CD8-positive, alpha-beta memory T cell (primary cell): ENCODE data around the gene TRPV4. TPM values are rescaled to one million over a fixed set of nuclear protein-coding genes. Genes with fewer than 3 reads are reported as not detected.

Source experiments
- CTCF ChIA-PET: fragments of 350-600 bp; sonication (Branson Sonifier 250); formaldehyde crosslinking; loops from one replicate; lab custom pipeline; 2021; ENCODE audit warnings: antibody characterized with exemption; lab: Charles Lee
- POLR2A ChIA-PET: fragments of 350-600 bp; sonication (Branson Sonifier 250); formaldehyde crosslinking; loops from one replicate; lab custom pipeline; 2021; ENCODE audit warnings: antibody characterized with exemption; lab: Charles Lee
- DNase-seq, 5 donors: peaks; one replicate each; pipeline versions ENCODE4 v3.0.0 to v3.0.0-alpha.2; 2020 to 2022; ENCODE audit warnings: mixed read lengths in 1 of 5
- H3K27ac ChIP-seq: one replicate; pipeline ENCODE4 v1.7.0; 2013; ENCODE audit warnings: low read depth, mild to moderate bottlenecking, low read length, moderate library complexity
- H3K27me3 ChIP-seq: 2 replicates; pipeline ENCODE4 v1.7.0; 2013; ENCODE audit warnings: low read length, mild to moderate bottlenecking; ENCODE audit not compliant: insufficient read depth, poor library complexity, severe bottlenecking
- H3K36me3 ChIP-seq: 2 replicates; pipeline ENCODE4 v1.7.0; 2013; ENCODE audit warnings: mild to moderate bottlenecking, low read length, moderate library complexity; ENCODE audit not compliant: insufficient read depth
- H3K4me1 ChIP-seq: 2 replicates; pipeline ENCODE4 v1.7.0; 2013; ENCODE audit warnings: mild to moderate bottlenecking, low read length, moderate library complexity; ENCODE audit not compliant: insufficient read depth
- H3K4me3 ChIP-seq: 2 replicates; pipeline ENCODE4 v1.7.0; 2013; ENCODE audit warnings: mild to moderate bottlenecking, low read length
- H3K9me3 ChIP-seq: 2 replicates; pipeline ENCODE4 v1.7.0; 2013; ENCODE audit warnings: mild to moderate bottlenecking, low read length
- H3K27ac Mint-ChIP-seq, 8 donors: one replicate each; pipeline ENCODE4 v1.8.0; 2020 to 2021; ENCODE audit warnings: mixed read lengths in 8 of 8, mild to moderate bottlenecking in 6 of 8, inconsistent platforms in 3 of 8, moderate library complexity in 3 of 8
- H3K27me3 Mint-ChIP-seq, 2 donors: one replicate each; pipeline ENCODE4 v1.8.0; 2020 to 2021; ENCODE audit warnings: mixed read lengths in 2 of 2, mild to moderate bottlenecking in 1 of 2, moderate library complexity in 1 of 2
- H3K36me3 Mint-ChIP-seq, 3 donors: one replicate each; pipeline ENCODE4 v1.8.0; 2020 to 2021; ENCODE audit warnings: mixed read lengths in 3 of 3, inconsistent platforms in 1 of 3, mild to moderate bottlenecking in 1 of 3
- H3K4me1 Mint-ChIP-seq, 3 donors: one replicate each; pipeline ENCODE4 v1.8.0; 2020 to 2021; ENCODE audit warnings: mixed read lengths in 3 of 3, inconsistent platforms in 1 of 3, mild to moderate bottlenecking in 1 of 3
- H3K4me3 Mint-ChIP-seq, 7 donors: one replicate each; pipeline ENCODE4 v1.8.0; 2020 to 2021; ENCODE audit warnings: mixed read lengths in 7 of 7, mild to moderate bottlenecking in 6 of 7, moderate library complexity in 4 of 7, inconsistent platforms in 2 of 7
- H3K9me3 Mint-ChIP-seq, 5 donors: one replicate each; pipeline ENCODE4 v1.8.0; 2020 to 2022; ENCODE audit warnings: mixed read lengths in 5 of 5, mild to moderate bottlenecking in 3 of 5, moderate library complexity in 2 of 5, inconsistent platforms in 1 of 5
- polyA plus RNA-seq: library from polyadenylated mRNA; unstranded; fragments of 300-500 nt; fragmentation: Illumina TruSeq; gene quantifications from one replicate; pipeline ENCODE4 v1.2.3, GENCODE V29; 2021
- total RNA-seq, 2 experiments: library from RNA; stranded (reverse); gene quantifications; one replicate each; pipeline ENCODE4 v1.2.3, GENCODE V29; 2021

The TRPV4 gene
- total and polyA plus RNA-seq, 3 experiments from 2014 or later = not detected

DNA sequence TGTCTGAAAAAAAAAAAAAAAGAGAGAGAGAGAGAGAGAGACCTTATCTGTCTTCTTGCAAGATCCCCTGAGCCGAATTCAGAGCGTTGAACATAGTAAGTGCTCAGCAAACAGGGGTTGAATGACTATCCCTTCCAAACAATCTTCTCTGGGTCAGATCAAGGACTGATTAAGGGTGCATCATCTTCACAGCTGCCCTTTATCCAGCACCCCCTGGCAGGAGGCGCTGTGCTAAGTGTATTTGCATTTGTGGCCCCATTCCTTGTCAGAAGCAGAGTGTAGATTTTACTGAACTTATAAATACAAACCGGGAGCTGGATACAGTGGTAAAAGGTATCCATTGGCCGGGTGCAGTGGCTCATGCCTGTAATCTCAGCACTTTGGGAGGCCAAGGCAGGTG, 8.8 kb upstream of the TRPV4 start:
- H3K27ac Mint-ChIP-seq = no peak overlapping the region
- H3K4me3 Mint-ChIP-seq = no peak overlapping the region
- H3K36me3 Mint-ChIP-seq = no peaks in the 10 kb centered on the region
- no peaks in the 10 kb centered on the region for H3K9me3 Mint-ChIP-seq
- H3K4me1 Mint-ChIP-seq = peaks cover 5 to 12% (median 7%) of the 10 kb centered on the region in 3 donors
- CTCF ChIA-PET = interaction anchor here (2.7 to 4.8 kb wide), 2 partner anchors 14 to 36 kb away, joined by 7 to 61 read pairs; no protein-coding TSS in a partner anchor
- Histone ChIP-seq H3K27me3 (no peaks in the 10 kb centered on the region), H3K4me3 (no peak overlapping the region), H3K9me3 (no peaks in the 10 kb centered on the region), H3K4me1 (peaks cover 3% of the 10 kb centered on the region), H3K27ac (no peak overlapping the region), H3K36me3 (no peaks in the 10 kb centered on the region)
- DNase-seq = no peak
- POLR2A ChIA-PET = no interaction called here
- peaks cover 0 to 2% of the 10 kb centered on the region in 2 donors for H3K27me3 Mint-ChIP-seq

DNA sequence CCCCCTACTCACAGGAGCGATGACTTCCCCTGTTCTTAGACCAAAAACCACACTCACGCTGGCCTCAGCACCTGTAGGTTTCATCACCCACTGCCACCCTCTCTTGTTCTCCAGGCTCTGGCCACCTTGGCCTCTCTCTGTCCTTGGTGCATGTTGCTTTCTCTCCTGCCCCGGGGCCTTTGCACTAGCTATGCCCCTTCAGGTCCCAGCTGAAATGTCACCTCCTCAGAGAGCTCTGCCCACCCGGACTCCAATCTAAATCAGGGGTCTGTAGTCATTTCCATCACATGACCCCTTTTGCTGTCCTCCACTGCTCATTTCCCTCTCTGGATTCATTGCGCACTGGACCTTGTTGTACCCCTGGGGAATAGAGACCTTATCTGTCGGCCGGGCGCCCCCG, 8.2 kb upstream of the TRPV4 start:
- peaks cover 5 to 12% (median 7%) of the 10 kb centered on the region in 3 donors for H3K4me1 Mint-ChIP-seq
- ChIA-PET CTCF (interaction anchor here (1.5 to 2.7 kb wide), 2 partner anchors 12 to 36 kb away, joined by 6 to 7 read pairs; no protein-coding TSS in a partner anchor), POLR2A (no interaction called here)
- no peaks in the 10 kb centered on the region for H3K36me3 Mint-ChIP-seq
- peaks cover 0 to 2% of the 10 kb centered on the region in 2 donors for H3K27me3 Mint-ChIP-seq
- Histone ChIP-seq H3K4me1 (peaks cover 3% of the 10 kb centered on the region), H3K27me3 (no peaks in the 10 kb centered on the region), H3K36me3 (no peaks in the 10 kb centered on the region), H3K9me3 (no peaks in the 10 kb centered on the region), H3K27ac (no peak overlapping the region), H3K4me3 (no peak overlapping the region)
- H3K9me3 Mint-ChIP-seq = no peaks in the 10 kb centered on the region
- H3K4me3 Mint-ChIP-seq = no peak overlapping the region
- H3K27ac Mint-ChIP-seq = peak overlapping the region in 1 of 8 donors; percentile 66
- no peak for DNase-seq

DNA sequence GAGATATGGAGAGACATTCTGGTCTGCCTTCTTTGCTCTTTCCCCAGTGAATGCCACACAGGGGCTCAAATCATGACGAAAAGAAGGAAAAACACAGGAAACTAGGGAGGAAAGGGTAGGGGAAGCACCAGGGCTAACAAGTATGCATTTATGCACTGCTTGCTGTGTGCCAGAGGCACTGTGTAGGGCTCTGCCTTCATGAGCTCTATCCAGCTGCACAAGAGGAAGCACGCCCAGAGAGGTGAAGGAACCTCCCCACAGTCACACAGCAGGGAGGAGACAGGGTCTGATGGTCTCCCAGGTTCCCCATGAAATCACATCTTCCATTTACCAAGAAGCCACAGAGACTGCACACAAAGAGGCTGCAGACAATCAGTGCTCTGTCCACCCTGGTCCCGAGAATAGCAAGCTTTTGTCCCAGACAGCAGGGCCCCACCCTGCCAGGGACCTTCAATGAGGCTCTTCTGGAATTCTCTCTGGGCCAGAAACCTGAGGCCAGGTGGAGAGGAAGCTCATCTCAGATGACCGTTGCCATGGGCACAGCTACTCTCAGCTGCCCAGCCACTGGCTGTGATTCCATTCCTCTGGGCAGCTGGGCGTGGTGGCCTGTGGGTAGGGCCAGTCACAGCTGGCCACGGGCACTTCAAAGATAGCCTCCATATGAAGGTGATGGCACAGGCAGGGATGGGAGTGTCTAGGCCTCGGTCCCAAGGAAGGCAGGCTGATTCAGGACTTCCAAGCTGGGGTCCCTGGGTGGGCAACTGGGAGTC, 7.3 kb upstream of the TRPV4 start:
- no peak overlapping the region for H3K27ac Mint-ChIP-seq
- no peaks in the 10 kb centered on the region for H3K36me3 ChIP-seq
- H3K27me3 Mint-ChIP-seq = peaks cover 0 to 2% of the 10 kb centered on the region in 2 donors
- H3K4me3 Mint-ChIP-seq = no peak overlapping the region
- POLR2A ChIA-PET = no interaction called here
- H3K27me3 ChIP-seq = no peaks in the 10 kb centered on the region
- no peak overlapping the region for H3K27ac ChIP-seq
- H3K9me3 ChIP-seq = no peaks in the 10 kb centered on the region
- H3K4me1 ChIP-seq = peaks cover 3% of the 10 kb centered on the region
- no peak overlapping the region for H3K4me3 ChIP-seq
- H3K4me1 Mint-ChIP-seq = peaks cover 4 to 8% (median 4%) of the 10 kb centered on the region in 3 donors
- H3K36me3 Mint-ChIP-seq = no peaks in the 10 kb centered on the region
- CTCF ChIA-PET = interaction anchor here (1.5 kb wide), 1 partner anchor 11 kb away, joined by 6 read pairs; no protein-coding TSS in a partner anchor
- DNase-seq = no peak
- no peaks in the 10 kb centered on the region for H3K9me3 Mint-ChIP-seq

DNA sequence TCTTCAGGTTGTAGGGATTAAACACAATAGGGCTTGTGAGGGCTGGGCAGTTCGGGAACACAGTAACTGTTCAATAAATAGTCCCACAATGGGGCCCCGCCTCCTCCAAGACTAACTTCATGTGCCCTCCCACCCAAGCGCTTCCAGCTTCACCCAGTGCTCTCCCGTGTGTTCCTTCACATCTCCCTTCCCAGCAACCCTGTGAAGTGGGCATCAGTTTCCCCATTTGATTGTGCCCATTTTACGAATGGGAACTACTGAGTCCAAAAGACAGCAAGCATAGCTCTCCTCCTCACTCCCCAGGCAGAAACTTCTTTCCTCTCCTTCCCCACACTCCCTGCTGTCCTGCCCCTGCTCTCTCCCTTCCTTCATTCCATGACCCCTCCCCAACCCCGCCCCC, 6.2 kb upstream of the TRPV4 start:
- Histone ChIP-seq H3K4me1 (no peaks in the 10 kb centered on the region), H3K27ac (no peak overlapping the region)
- peaks cover 3 to 6% of the 10 kb centered on the region in 2 donors for H3K27me3 Mint-ChIP-seq

DNA sequence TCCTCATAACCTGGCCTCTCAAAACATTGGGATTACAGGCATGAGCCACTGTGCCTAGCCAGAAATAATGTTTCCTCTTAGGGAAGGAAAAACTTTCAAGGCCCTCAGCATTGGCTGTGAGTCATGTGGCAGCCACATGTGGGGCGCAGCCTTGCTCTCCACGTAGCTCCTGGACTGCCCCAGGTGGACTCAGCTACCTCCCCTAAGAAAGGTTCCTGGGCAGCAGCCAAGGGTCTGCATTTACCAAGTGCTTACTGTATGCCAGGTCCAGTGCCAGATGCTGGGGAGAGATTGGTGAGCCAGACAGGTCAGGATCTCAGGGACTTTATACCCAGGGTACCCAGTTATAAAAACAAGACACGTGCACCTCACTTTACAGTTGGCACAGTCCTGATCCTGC, 3.7 kb upstream of the TRPV4 start:
- Mint-ChIP-seq H3K4me1 (peaks cover 0 to 4% (median 2%) of the 10 kb centered on the region in 3 donors), H3K4me3 (no peak overlapping the region), H3K36me3 (no peaks in the 10 kb centered on the region), H3K27me3 (peaks cover 14 to 16% of the 10 kb centered on the region in 2 donors), H3K9me3 (no peaks in the 10 kb centered on the region), H3K27ac (no peak overlapping the region)
- peaks cover 5% of the 10 kb centered on the region for H3K27me3 ChIP-seq
- no peak overlapping the region for H3K27ac ChIP-seq
- no peaks in the 10 kb centered on the region for H3K36me3 ChIP-seq
- ChIA-PET POLR2A (no interaction called here), CTCF (interaction anchor here (2.0 kb wide), 1 partner anchor 8 kb away, joined by 8 read pairs; no protein-coding TSS in a partner anchor)
- H3K4me3 ChIP-seq = no peak overlapping the region
- DNase-seq = no peak
- H3K4me1 ChIP-seq = no peaks in the 10 kb centered on the region
- H3K9me3 ChIP-seq = no peaks in the 10 kb centered on the region

More for the DNA sequence above, 6.2 kb upstream of the TRPV4 start:
- no peak for DNase-seq
- Histone ChIP-seq H3K36me3 (no peaks in the 10 kb centered on the region), H3K27me3 (no peaks in the 10 kb centered on the region), H3K9me3 (no peaks in the 10 kb centered on the region), H3K4me3 (no peak overlapping the region)
- ChIA-PET POLR2A (no interaction called here), CTCF (no interaction called here)
- H3K36me3 Mint-ChIP-seq = no peaks in the 10 kb centered on the region
- H3K4me1 Mint-ChIP-seq = no peaks in the 10 kb centered on the region
- H3K4me3 Mint-ChIP-seq = no peak overlapping the region
- H3K27ac Mint-ChIP-seq = peak overlapping the region in 1 of 8 donors; percentile 25
- H3K9me3 Mint-ChIP-seq = no peaks in the 10 kb centered on the region

DNA sequence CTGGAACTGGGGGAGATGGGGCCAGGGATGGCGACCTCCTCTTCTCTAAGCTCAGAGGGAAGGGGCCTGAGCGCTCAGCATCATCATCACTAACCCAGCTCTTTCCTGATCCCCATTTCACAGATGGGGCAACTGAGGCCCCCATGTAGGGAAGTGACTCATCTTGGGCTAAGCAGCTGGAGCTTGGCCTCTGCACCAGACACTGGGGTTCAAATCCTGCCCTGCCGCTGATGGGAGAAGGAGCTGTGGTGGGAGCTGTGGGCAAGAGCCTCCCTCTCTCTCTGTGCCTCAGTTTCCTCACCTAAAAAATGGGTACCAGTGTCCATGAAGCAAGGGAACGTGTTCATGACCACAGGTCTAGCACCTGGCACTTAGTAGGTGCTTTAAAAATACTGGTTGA, 2.6 kb upstream of the TRPV4 start:
- H3K9me3 ChIP-seq = no peaks in the 10 kb centered on the region
- ChIA-PET POLR2A (no interaction called here), CTCF (interaction anchor here (2.0 kb wide), 1 partner anchor 9 kb away, joined by 8 read pairs; no protein-coding TSS in a partner anchor)
- peaks cover 5% of the 10 kb centered on the region for H3K27me3 ChIP-seq
- peaks cover 24 to 27% of the 10 kb centered on the region in 2 donors for H3K27me3 Mint-ChIP-seq
- H3K27ac ChIP-seq = no peak overlapping the region
- peak overlapping the region in 1 of 8 donors; percentile 55 for H3K27ac Mint-ChIP-seq
- no peaks in the 10 kb centered on the region for H3K36me3 Mint-ChIP-seq
- peaks cover 0 to 4% (median 2%) of the 10 kb centered on the region in 3 donors for H3K4me1 Mint-ChIP-seq
- no peaks in the 10 kb centered on the region for H3K36me3 ChIP-seq
- no peak overlapping the region for H3K4me3 ChIP-seq
- H3K4me3 Mint-ChIP-seq = no peak overlapping the region
- DNase-seq = no peak
- no peaks in the 10 kb centered on the region for H3K4me1 ChIP-seq
- no peaks in the 10 kb centered on the region for H3K9me3 Mint-ChIP-seq

DNA sequence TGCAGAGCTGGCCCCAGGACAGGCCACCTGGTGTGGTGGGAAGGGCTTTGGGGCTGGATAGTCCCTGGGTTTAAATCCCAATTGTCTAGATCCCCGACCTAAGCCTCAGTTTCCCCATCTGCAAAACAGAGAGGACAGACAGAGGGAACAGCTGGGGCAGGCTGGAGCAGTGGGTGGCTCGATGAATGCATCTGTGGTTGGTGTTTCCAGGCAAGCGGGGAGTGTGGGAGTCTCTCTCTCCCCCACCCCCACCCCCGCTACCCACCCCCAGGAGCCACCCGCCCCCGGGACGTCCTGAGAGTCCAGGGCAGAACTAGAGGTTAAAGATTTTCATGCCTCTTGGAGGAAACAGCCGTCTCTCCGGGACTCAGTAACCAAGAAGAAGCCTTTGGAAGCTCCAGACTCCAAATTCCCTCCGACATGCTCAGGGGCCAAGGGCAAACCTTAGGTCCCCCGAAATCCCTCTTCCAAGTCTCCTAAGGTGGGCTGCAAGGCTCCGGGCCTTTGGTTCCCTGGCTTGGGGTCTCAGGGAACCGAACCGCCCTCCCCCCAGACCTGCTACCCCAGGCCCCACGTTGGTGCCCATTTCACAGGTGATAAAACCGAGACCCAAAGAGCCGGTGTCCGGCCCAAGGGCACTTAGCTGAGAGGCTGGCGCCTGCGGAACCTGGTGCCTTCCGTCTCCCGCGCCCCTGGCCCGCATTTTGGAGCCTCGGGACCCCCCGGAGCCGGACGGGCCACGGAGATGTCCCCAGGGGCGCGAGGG, 474 bp downstream of the TRPV4 start:
- H3K27ac Mint-ChIP-seq = peak overlapping the region in 1 of 8 donors; percentile 14
- peaks cover 0 to 4% (median 2%) of the 10 kb centered on the region in 3 donors for H3K4me1 Mint-ChIP-seq
- Histone ChIP-seq H3K9me3 (no peaks in the 10 kb centered on the region), H3K36me3 (no peaks in the 10 kb centered on the region), H3K27ac (no peak overlapping the region), H3K4me3 (no peak overlapping the region), H3K27me3 (peaks cover 5% of the 10 kb centered on the region), H3K4me1 (no peaks in the 10 kb centered on the region)
- POLR2A ChIA-PET = no interaction called here
- CTCF ChIA-PET = interaction anchor here (1.2 kb wide), 1 partner anchor 28 kb away, joined by 3 read pairs; no protein-coding TSS in a partner anchor
- no peaks in the 10 kb centered on the region for H3K9me3 Mint-ChIP-seq
- no peak for DNase-seq
- no peaks in the 10 kb centered on the region for H3K36me3 Mint-ChIP-seq
- peaks cover 28 to 34% of the 10 kb centered on the region in 2 donors for H3K27me3 Mint-ChIP-seq
- no peak overlapping the region for H3K4me3 Mint-ChIP-seq

DNA sequence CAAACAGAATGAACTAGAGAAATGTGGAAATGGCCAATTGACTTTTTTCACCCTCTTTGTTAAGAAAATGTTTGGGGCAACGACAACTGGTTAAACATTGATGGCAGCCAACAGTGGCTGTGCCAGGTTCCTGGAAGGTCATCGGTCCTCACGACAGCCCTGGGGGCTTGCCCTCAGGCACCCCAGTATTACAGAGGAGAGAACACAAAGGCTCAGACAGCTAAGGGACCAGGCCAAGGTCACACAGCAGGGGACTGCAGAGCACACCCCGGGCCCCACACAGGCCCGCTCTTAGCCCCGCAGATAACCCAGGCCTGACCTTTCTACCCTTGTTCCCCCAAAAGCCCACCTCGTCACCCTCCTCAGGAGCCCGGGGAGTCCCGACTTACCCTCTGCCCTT, 1.3 kb downstream of the TRPV4 start:
- Mint-ChIP-seq H3K27ac (no peak overlapping the region), H3K4me1 (peaks cover 0 to 4% (median 2%) of the 10 kb centered on the region in 3 donors), H3K36me3 (no peaks in the 10 kb centered on the region), H3K9me3 (no peaks in the 10 kb centered on the region), H3K27me3 (peaks cover 30 to 37% of the 10 kb centered on the region in 2 donors), H3K4me3 (no peak overlapping the region)
- Histone ChIP-seq H3K27ac (no peak overlapping the region), H3K4me3 (no peak overlapping the region), H3K27me3 (peaks cover 5% of the 10 kb centered on the region), H3K4me1 (no peaks in the 10 kb centered on the region), H3K36me3 (no peaks in the 10 kb centered on the region), H3K9me3 (no peaks in the 10 kb centered on the region)
- DNase-seq = no peak
- POLR2A ChIA-PET = no interaction called here
- CTCF ChIA-PET = no interaction called here
